ENCODE measurements around the gene FFAR3. TPM values are rescaled to one million over a fixed set of nuclear protein-coding genes. Genes with fewer than 3 reads are reported as not detected.
A peak's percentile ranks its signal among the peaks of the same experiment; 100 is the strongest.

Gene FFAR3
- total and polyA plus RNA-seq, 9 of the 15 experiments (the other 6 are each of a cell fraction or from before 2014, with no cell fraction given) = not detected

- TF ChIP-seq KLF16 (IDR thresholded peaks at IDR 0.05) = peak; percentile 93
- peak; percentile 52; the same call in 1 of the 2 replicates for TF ChIP-seq ESRRA (IDR thresholded peaks at IDR 0.05; ENCODE audit: borderline replicate concordance, low read depth)
- TF ChIP-seq ZNF239 (CRISPR knock-in tag; IDR thresholded peaks at IDR 0.05) = no peak
- TF ChIP-seq ARID1B (IDR thresholded peaks at IDR 0.05) = peak; percentile 98
- TF ChIP-seq ZNF274 (IDR thresholded peaks at IDR 0.05; ENCODE audit: borderline replicate concordance, low read depth, low read length) = no peak
- TF ChIP-seq HINFP (tag; conservative IDR thresholded peaks at IDR 0.05; ENCODE audit: low read depth) = 0 out of 2 replicates have a peak, but pooled peaks have one; percentile 48
- peak; percentile 89 for TF ChIP-seq SMARCE1 (IDR thresholded peaks at IDR 0.05)
- peak; percentile 99 for TF ChIP-seq KLF1 (tag; IDR thresholded peaks at IDR 0.05)
- no peak for TF ChIP-seq HMG20A (CRISPR knock-in tag; conservative IDR thresholded peaks at IDR 0.05)
- TF ChIP-seq ZMIZ1 (IDR thresholded peaks at IDR 0.05; ENCODE audit: low read depth in 2 of 2, low read length in 2 of 2) = peak in 1 of 2 experiments; percentile 87; a peak in 2 of 4 replicates
- TF ChIP-seq ILK (tag; IDR thresholded peaks at IDR 0.05; ENCODE audit: borderline replicate concordance, low read depth) = no peak
- peak; percentile 85 for TF ChIP-seq JUND (IDR thresholded peaks at IDR 0.05; ENCODE audit: borderline replicate concordance, low read depth, low read length)
- no peak; the same call in 1 of the 3 replicates for TF ChIP-seq JUND (tag; IDR thresholded peaks at IDR 0.05; ENCODE audit: borderline replicate concordance, low read depth, low read length)
- TF ChIP-seq HMGXB4 (CRISPR knock-in tag; IDR thresholded peaks at IDR 0.05) = 0 out of 2 replicates have a peak, but pooled peaks have one; percentile 20
- TF ChIP-seq ID3 (CRISPR knock-in tag; IDR thresholded peaks at IDR 0.05) = no peak
- 0 out of 2 replicates have a peak, but pooled peaks have one; percentile 24 for TF ChIP-seq ID3 (tag; IDR thresholded peaks at IDR 0.05)
Measured at GRCh38 chr19:35380450-35381124, 22.3 kb downstream of the FFAR3 start (continued).
